Progenitor cell of endocrine pancreas (in vitro differentiated cells): ENCODE measurements around the gene FBXW5. TPM values are rescaled to one million over a fixed set of nuclear protein-coding genes. Genes with fewer than 3 reads are reported as not detected.

Source experiments
- DNase-seq: peaks from one replicate; pipeline ENCODE4 v3.0.0; 2021; ENCODE audit warnings: low spot score; ENCODE audit not compliant: unreplicated experiment
- H3K27ac Mint-ChIP-seq: 2 replicates; pipeline ENCODE4 v1.8.0; 2021; ENCODE audit warnings: mild to moderate bottlenecking, moderate library complexity, mixed read lengths
- H3K27me3 Mint-ChIP-seq: 2 replicates; pipeline ENCODE4 v1.8.0; 2021; ENCODE audit warnings: mixed read lengths
- H3K36me3 Mint-ChIP-seq: 2 replicates; pipeline ENCODE4 v1.8.0; 2022; ENCODE audit warnings: mixed read lengths; ENCODE audit not compliant: insufficient read depth
- H3K4me1 Mint-ChIP-seq: 2 replicates; pipeline ENCODE4 v1.8.0; 2021; ENCODE audit warnings: low read depth, mixed read lengths
- H3K4me3 Mint-ChIP-seq: 2 replicates; pipeline ENCODE4 v1.8.0; 2021; ENCODE audit warnings: low read depth, mild to moderate bottlenecking, moderate library complexity, mixed read lengths
- H3K9me3 Mint-ChIP-seq: 2 replicates; pipeline ENCODE4 v1.8.0; 2021; ENCODE audit warnings: low read depth, mixed read lengths
- CTCF ChIP-seq: fragments of 200-600 bp; sonication (generic); IDR thresholded peaks from one replicate; pipeline ENCODE4 v1.5.0; 2021; ENCODE audit warnings: antibody characterized with exemption, mild to moderate bottlenecking; ENCODE audit not compliant: unreplicated experiment
- total RNA-seq: library from RNA; stranded (reverse); gene quantifications from 2 replicates; pipeline ENCODE4 v1.2.1, GENCODE V29; 2021

The FBXW5 gene
- total RNA-seq, 1 donor from 2014 or later: 77.3 TPM

- Mint-ChIP-seq H3K27ac (no peak overlapping the region), H3K4me1 (no peaks in the 10 kb centered on the region), H3K9me3 (no peaks in the 10 kb centered on the region), H3K36me3 (no peaks in the 10 kb centered on the region), H3K4me3 (no peak overlapping the region), H3K27me3 (peaks cover 9% of the 10 kb centered on the region)
- TF ChIP-seq CTCF: no peak
- DNase-seq: no peak
Measured at GRCh38 chr9:136971746-136972145, 27.2 kb upstream of the FBXW5 start.

GRCh38 chr9:136970361-136970760, 25.8 kb upstream of the FBXW5 start:
- no peak for TF ChIP-seq CTCF
- DNase-seq: no peak
- peaks cover 11% of the 10 kb centered on the region for H3K27me3 Mint-ChIP-seq
- H3K4me3 Mint-ChIP-seq: no peak overlapping the region
- H3K9me3 Mint-ChIP-seq: no peaks in the 10 kb centered on the region
- peaks cover 3% of the 10 kb centered on the region for H3K4me1 Mint-ChIP-seq
- H3K27ac Mint-ChIP-seq: no peak overlapping the region
- H3K36me3 Mint-ChIP-seq: no peaks in the 10 kb centered on the region

GRCh38 chr9:136969774-136970173, 25.2 kb upstream of the FBXW5 start:
- H3K36me3 Mint-ChIP-seq: no peaks in the 10 kb centered on the region
- no peak for TF ChIP-seq CTCF
- peaks cover 11% of the 10 kb centered on the region for H3K27me3 Mint-ChIP-seq
- peaks cover 3% of the 10 kb centered on the region for H3K4me1 Mint-ChIP-seq
- H3K9me3 Mint-ChIP-seq: no peaks in the 10 kb centered on the region
- no peak overlapping the region for H3K4me3 Mint-ChIP-seq
- H3K27ac Mint-ChIP-seq: no peak overlapping the region
- DNase-seq: no peak

- Mint-ChIP-seq H3K9me3 (no peaks in the 10 kb centered on the region), H3K4me1 (peaks cover 3% of the 10 kb centered on the region), H3K27ac (no peak overlapping the region), H3K36me3 (no peaks in the 10 kb centered on the region), H3K4me3 (no peak overlapping the region), H3K27me3 (peaks cover 12% of the 10 kb centered on the region)
- no peak for DNase-seq
- no peak for TF ChIP-seq CTCF
Measured at GRCh38 chr9:136969150-136969549, 24.6 kb upstream of the FBXW5 start.

GRCh38 chr9:136968333-136969127, 24.0 kb upstream of the FBXW5 start:
- H3K27ac Mint-ChIP-seq: no peak overlapping the region
- H3K4me1 Mint-ChIP-seq: peaks cover 3% of the 10 kb centered on the region

More at GRCh38 chr9:136968333-136969127, 24.0 kb upstream of the FBXW5 start:
- TF ChIP-seq CTCF: no peak
- Mint-ChIP-seq H3K9me3 (no peaks in the 10 kb centered on the region), H3K4me3 (no peak overlapping the region), H3K36me3 (no peaks in the 10 kb centered on the region), H3K27me3 (peaks cover 12% of the 10 kb centered on the region)
- no peak for DNase-seq
